HL-60 (cell line): ENCODE measurements around the gene PLA2G4E.

Experiments
- DNase-seq, 2 experiments: peaks; one replicate each; pipeline ENCODE4 v3.0.0-alpha.2; 2010 to 2020; ENCODE audit warnings: low read depth in 1 of 2, low spot score in 1 of 2
- H3K27ac ChIP-seq: fragments of 250-450 bp; sonication (Bioruptor Pico); replicated peaks from 2 replicates; pipeline ENCODE4 v1.5.1; 2020; ENCODE audit warnings: mild to moderate bottlenecking, moderate library complexity
- H3K27me3 ChIP-seq: fragments of 250-450 bp; sonication (Bioruptor Pico); 2 replicates; pipeline ENCODE4 v1.5.1; 2021; ENCODE audit warnings: mild to moderate bottlenecking, moderate library complexity; ENCODE audit not compliant: insufficient read depth, poor library complexity, severe bottlenecking
- H3K4me3 ChIP-seq: replicated peaks from 2 replicates; pipeline ENCODE4 v1.5.1; 2011; ENCODE audit warnings: mild to moderate bottlenecking, control low read depth, low read length; ENCODE audit not compliant: insufficient read depth
- CTCF ChIP-seq: IDR thresholded peaks from one replicate; pipeline ENCODE4 v1.5.1; 2011; ENCODE audit warnings: low read length, control low read depth, inconsistent platforms; ENCODE audit not compliant: insufficient read depth
- GABPA ChIP-seq: IDR thresholded peaks from 2 replicates; pipeline ENCODE4 v1.6.1; 2012; ENCODE audit warnings: low read depth
- POLR2AphosphoS5 ChIP-seq: IDR thresholded peaks from 2 replicates; pipeline ENCODE4 v1.6.1; 2012; ENCODE audit warnings: low read depth
- SPI1 ChIP-seq: IDR thresholded peaks from 2 replicates; pipeline ENCODE4 v1.6.1; 2012; ENCODE audit warnings: low read depth, mild to moderate bottlenecking, borderline replicate concordance
- TF ChIP-seq, protein P1 (sequence below): IDR thresholded peaks from 2 replicates; pipeline ENCODE4 v1.6.1; 2012; ENCODE audit warnings: low read depth; ENCODE audit not compliant: insufficient replicate concordance

PLA2G4E gene

DNA sequence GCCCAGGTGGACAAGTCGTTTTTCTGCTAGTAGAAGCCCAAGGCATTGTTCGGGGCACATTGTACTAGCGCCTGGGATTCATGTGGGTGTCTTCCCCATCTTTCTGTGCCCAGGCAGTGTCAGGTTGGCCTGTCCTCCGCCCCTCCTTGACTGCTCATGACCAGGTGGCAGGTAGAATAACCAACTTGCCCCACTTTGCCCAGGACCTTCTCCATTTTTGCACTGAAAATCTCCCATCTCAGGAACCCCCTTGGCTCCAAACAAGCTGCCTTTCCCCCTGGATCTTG lies 39.6 kb upstream of the PLA2G4E start:
- Histone ChIP-seq H3K27ac (no peak overlapping the region), H3K4me3 (no peak overlapping the region), H3K27me3 (no peaks in the 10 kb centered on the region)
- TF ChIP-seq GABPA = no peak
- no peak for TF ChIP-seq CTCF
- no peak for TF ChIP-seq SPI1
- no peak for TF ChIP-seq POLR2AphosphoS5
- TF ChIP-seq, protein P1, sequence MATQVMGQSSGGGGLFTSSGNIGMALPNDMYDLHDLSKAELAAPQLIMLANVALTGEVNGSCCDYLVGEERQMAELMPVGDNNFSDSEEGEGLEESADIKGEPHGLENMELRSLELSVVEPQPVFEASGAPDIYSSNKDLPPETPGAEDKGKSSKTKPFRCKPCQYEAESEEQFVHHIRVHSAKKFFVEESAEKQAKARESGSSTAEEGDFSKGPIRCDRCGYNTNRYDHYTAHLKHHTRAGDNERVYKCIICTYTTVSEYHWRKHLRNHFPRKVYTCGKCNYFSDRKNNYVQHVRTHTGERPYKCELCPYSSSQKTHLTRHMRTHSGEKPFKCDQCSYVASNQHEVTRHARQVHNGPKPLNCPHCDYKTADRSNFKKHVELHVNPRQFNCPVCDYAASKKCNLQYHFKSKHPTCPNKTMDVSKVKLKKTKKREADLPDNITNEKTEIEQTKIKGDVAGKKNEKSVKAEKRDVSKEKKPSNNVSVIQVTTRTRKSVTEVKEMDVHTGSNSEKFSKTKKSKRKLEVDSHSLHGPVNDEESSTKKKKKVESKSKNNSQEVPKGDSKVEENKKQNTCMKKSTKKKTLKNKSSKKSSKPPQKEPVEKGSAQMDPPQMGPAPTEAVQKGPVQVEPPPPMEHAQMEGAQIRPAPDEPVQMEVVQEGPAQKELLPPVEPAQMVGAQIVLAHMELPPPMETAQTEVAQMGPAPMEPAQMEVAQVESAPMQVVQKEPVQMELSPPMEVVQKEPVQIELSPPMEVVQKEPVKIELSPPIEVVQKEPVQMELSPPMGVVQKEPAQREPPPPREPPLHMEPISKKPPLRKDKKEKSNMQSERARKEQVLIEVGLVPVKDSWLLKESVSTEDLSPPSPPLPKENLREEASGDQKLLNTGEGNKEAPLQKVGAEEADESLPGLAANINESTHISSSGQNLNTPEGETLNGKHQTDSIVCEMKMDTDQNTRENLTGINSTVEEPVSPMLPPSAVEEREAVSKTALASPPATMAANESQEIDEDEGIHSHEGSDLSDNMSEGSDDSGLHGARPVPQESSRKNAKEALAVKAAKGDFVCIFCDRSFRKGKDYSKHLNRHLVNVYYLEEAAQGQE = no peak
- DNase-seq = no peak

GRCh38 chr15:42059661-42060476 lies 39.0 kb upstream of the PLA2G4E start:
- H3K27ac ChIP-seq = no peak overlapping the region
- peaks cover 3% of the 10 kb centered on the region for H3K27me3 ChIP-seq
- DNase-seq = peak in 1 of 2 experiments; percentile 54
- TF ChIP-seq, protein P1 = no peak
- peak; percentile 93 for TF ChIP-seq CTCF
- no peak overlapping the region for H3K4me3 ChIP-seq

DNA sequence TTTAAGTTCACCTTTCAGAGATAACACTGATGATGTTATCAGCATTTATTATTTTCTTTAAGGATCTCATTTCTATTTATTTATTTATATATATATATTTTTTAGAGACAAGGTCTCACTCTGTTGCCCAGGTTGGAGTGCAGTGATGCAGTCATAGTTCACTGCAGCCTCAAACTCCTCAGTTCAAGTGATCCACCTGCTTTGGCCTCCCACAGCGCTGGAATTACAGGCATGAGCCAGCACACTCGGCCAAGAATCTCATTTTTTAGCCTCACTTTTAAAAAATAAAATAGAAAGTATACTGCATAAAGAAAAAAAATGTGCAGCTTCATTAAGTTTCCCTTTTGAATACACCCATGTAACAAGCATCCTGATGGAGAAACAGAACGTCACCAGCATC lies 37.9 kb upstream of the PLA2G4E start:
- no peak overlapping the region for H3K4me3 ChIP-seq
- TF ChIP-seq CTCF = no peak
- TF ChIP-seq POLR2AphosphoS5 = no peak
- no peak for TF ChIP-seq SPI1
- no peak for TF ChIP-seq GABPA
- TF ChIP-seq, protein P1 = no peak
- DNase-seq = no peak
- H3K27ac ChIP-seq = no peak overlapping the region
- H3K27me3 ChIP-seq = peaks cover 3% of the 10 kb centered on the region
